ENCODE data around the gene CHAC2.

DNA sequence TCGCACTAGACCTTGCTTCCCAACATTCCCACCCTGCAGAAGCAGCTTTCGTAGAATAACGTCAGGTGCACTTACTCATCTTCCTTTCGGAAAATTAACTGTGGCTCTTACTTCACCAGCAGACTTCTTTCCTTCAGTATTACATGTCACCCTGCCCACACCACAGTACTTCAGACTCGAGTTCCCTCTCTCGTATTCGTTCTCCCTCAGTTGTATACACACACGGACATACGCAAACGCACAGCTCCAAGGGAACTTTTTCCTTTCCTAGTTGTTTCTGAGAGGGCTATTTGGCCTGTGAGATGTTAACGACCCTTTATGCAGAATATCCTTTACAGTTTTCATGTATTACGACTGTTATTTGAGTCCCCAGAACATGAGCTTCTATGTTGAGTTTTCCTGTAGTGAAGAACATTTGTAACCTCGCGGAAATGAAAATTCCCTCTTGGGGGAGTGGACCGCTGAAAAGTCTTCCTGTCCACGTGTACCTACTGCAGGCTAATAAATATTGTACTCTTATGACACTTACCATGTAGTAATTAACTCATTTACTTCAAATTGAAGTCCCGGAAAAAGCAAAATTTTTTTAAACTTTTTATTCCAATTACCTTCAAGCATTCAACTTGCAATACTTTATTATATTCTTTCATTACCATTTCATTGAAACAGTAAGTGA is 20.1 kb downstream of the CHAC2 start:
- no peak for TF ChIP-seq BRD4 (CRISPR knock-in tag; IDR thresholded peaks at IDR 0.05)
- TF ChIP-seq ZNF180 (CRISPR knock-in tag; IDR thresholded peaks at IDR 0.05; ENCODE audit: borderline replicate concordance, low read depth) = no peak
- TF ChIP-seq POLR2A (IDR thresholded peaks at IDR 0.05; ENCODE audit: insufficient read depth in 1 of 2, low read depth in 2 of 2, low read length in 2 of 2) = no peak
- no peak for TF ChIP-seq EP300 (IDR thresholded peaks at IDR 0.05; ENCODE audit: low read depth in 2 of 2, low read length in 2 of 2)
- TF ChIP-seq EP300 (CRISPR knock-in tag; IDR thresholded peaks at IDR 0.05; ENCODE audit: borderline replicate concordance) = no peak
- no peak for TF ChIP-seq ZNF280D (CRISPR knock-in tag; IDR thresholded peaks at IDR 0.05)
- TF ChIP-seq TOPORS (CRISPR knock-in tag; IDR thresholded peaks at IDR 0.05) = no peak
- TF ChIP-seq, protein P1, sequence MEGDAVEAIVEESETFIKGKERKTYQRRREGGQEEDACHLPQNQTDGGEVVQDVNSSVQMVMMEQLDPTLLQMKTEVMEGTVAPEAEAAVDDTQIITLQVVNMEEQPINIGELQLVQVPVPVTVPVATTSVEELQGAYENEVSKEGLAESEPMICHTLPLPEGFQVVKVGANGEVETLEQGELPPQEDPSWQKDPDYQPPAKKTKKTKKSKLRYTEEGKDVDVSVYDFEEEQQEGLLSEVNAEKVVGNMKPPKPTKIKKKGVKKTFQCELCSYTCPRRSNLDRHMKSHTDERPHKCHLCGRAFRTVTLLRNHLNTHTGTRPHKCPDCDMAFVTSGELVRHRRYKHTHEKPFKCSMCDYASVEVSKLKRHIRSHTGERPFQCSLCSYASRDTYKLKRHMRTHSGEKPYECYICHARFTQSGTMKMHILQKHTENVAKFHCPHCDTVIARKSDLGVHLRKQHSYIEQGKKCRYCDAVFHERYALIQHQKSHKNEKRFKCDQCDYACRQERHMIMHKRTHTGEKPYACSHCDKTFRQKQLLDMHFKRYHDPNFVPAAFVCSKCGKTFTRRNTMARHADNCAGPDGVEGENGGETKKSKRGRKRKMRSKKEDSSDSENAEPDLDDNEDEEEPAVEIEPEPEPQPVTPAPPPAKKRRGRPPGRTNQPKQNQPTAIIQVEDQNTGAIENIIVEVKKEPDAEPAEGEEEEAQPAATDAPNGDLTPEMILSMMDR (CRISPR knock-in tag; IDR thresholded peaks at IDR 0.05) = no peak
- no peak for TF ChIP-seq NFYB (CRISPR knock-in tag; IDR thresholded peaks at IDR 0.05)
